GM12878 (cell line): ENCODE results near the gene PRSS50. TPM values are rescaled to one million over a fixed set of nuclear protein-coding genes. Genes with fewer than 3 reads are reported as not detected.

ENCODE experiments used
- ATAC-seq: fragments of 200-7000 bp; cut with Tn5 transposase; 3 replicates; pipeline ENCODE4 v1.9.1; 2020; ENCODE audit warnings: mild to moderate bottlenecking, moderate library complexity
- BruUV-seq: library from RNA; stranded (reverse); fragments of 400-500 nt; replicated peaks from 2 replicates; lab custom pipeline; 2021; lab: Mats Ljungman, UMichigan
- CTCF ChIA-PET: fragments of 300-600 bp; sonication (Branson Sonifier 250); formaldehyde crosslinking; extraction: SDS; loops from one replicate; lab custom pipeline; 2021; ENCODE audit warnings: inconsistent platforms; lab: Yijun Ruan, JAX
- POLR2A ChIA-PET: fragments of 350-600 bp; formaldehyde crosslinking; extraction: SDS; loops from one replicate; lab custom pipeline; 2021; ENCODE audit warnings: inconsistent platforms; lab: Charles Lee
- RAD21 ChIA-PET: fragments of 300-600 bp; sonication (Branson Sonifier 250); formaldehyde crosslinking; loops from one replicate; lab custom pipeline; 2023; ENCODE audit warnings: antibody characterized with exemption; ENCODE audit not compliant: unreplicated experiment; lab: Charles Lee
- SMC1A ChIA-PET: fragments of 300-600 bp; sonication (Branson Sonifier 250); formaldehyde crosslinking; loops from one replicate; lab custom pipeline; 2023; ENCODE audit not compliant: unreplicated experiment, uncharacterized antibody; lab: Charles Lee
- DNase-seq: peaks from one replicate; pipeline ENCODE4 v3.0.0-alpha.2; 2011; ENCODE audit warnings: low read depth, low spot score
- FAIRE-seq: peaks from 3 replicates; lab custom pipeline; 2011; peaks lifted over from hg19 to GRCh38; lab: Jason Lieb, UNC
- H2AFZ ChIP-seq: 2 replicates; pipeline ENCODE4 v1.6.0; 2011; ENCODE audit warnings: low read depth, low read length, control low read depth; ENCODE audit not compliant: control insufficient read depth
- H3K27ac ChIP-seq: 2 replicates; pipeline ENCODE4 v1.5.1; 2011; ENCODE audit warnings: control low read depth; ENCODE audit not compliant: control insufficient read depth, insufficient read depth
- H3K27me3 ChIP-seq, 2 experiments: replicated peaks in 1 of 2; 2 replicates each; pipeline versions ENCODE4 v1.6.0 to v1.6.1; 2011; ENCODE audit warnings: low read length in 1 of 2; ENCODE audit not compliant: control insufficient read depth in 2 of 2, insufficient read depth in 2 of 2
- H3K36me3 ChIP-seq, 2 experiments: 2 replicates each; pipeline ENCODE4 v1.5.1; 2011; ENCODE audit warnings: low read length in 1 of 2; ENCODE audit not compliant: control insufficient read depth in 2 of 2, insufficient read depth in 2 of 2
- H3K4me1 ChIP-seq: 2 replicates; pipeline ENCODE4 v1.6.1; 2011; ENCODE audit warnings: mild to moderate bottlenecking, low read length, moderate library complexity, mixed read lengths; ENCODE audit not compliant: control insufficient read depth, insufficient read depth
- H3K4me2 ChIP-seq: 2 replicates; pipeline ENCODE4 v1.6.0; 2011; ENCODE audit warnings: control low read depth; ENCODE audit not compliant: control insufficient read depth, insufficient read depth
- H3K4me3 ChIP-seq: fragments of 200-600 bp; sonication (generic); 2 replicates; pipeline ENCODE4 v1.5.1; 2016
- H3K79me2 ChIP-seq: 2 replicates; pipeline ENCODE4 v1.6.0; 2011; ENCODE audit warnings: low read length; ENCODE audit not compliant: control insufficient read depth, insufficient read depth
- H3K9ac ChIP-seq: 2 replicates; pipeline ENCODE4 v1.8.0; 2011; ENCODE audit warnings: low read length, control low read depth, mixed read lengths; ENCODE audit not compliant: control insufficient read depth, insufficient read depth
- H3K9me3 ChIP-seq: replicated peaks from 3 replicates; pipeline ENCODE4 v1.5.1; 2011; ENCODE audit warnings: mild to moderate bottlenecking, low read length; ENCODE audit not compliant: control insufficient read depth, insufficient read depth
- H4K20me1 ChIP-seq: 2 replicates; pipeline ENCODE4 v1.6.0; 2011; ENCODE audit not compliant: control insufficient read depth, insufficient read depth
- CBX5 ChIP-seq: sonication (generic); IDR thresholded peaks from 2 replicates; pipeline ENCODE4 v1.6.1; 2016; ENCODE audit warnings: low read depth, moderate library complexity, mild to moderate bottlenecking, inconsistent platforms
- FOXM1 ChIP-seq: IDR thresholded peaks from 2 replicates; pipeline ENCODE4 v1.6.1; 2012; ENCODE audit warnings: low read depth, mild to moderate bottlenecking, inconsistent platforms, low read length, moderate library complexity
- SMAD5 ChIP-seq: IDR thresholded peaks from 2 replicates; pipeline ENCODE4 v1.6.1; 2016; ENCODE audit warnings: antibody characterized with exemption, low read depth
- WGBS: methylation state at CpG from one replicate; pipeline ENCODE4 v1.1.6; 2016; ENCODE audit warnings: low lambda C conversion rate; ENCODE audit not compliant: insufficient replicate concordance, insufficient coverage; ENCODE audit errors: missing lambda C conversion rate; 5-methylcytosine and 5-hydroxymethylcytosine counted together
- in situ Hi-C: fragments of 300-500 bp; cut with MboI; formaldehyde crosslinking; loops from 9 replicates; pipeline ENCODE4 v1.14.3; 2018; ENCODE audit warnings: mixed read lengths
- intact Hi-C: fragments of 100-400 bp; cut with micrococcal nuclease; formaldehyde crosslinking; loops from one replicate; pipeline ENCODE4 v1.14.2; 2022; ENCODE audit not compliant: unreplicated experiment
- polyA plus RNA-seq, 11 experiments: library from polyadenylated mRNA; depleted of rRNA in 4 of 11; unstranded in 6 of 11; stranded (reverse) in 5 of 11; fragments of >200 nt; fragmentation: Nextera tagmentation in 4 of 11; fragmentation: Illumina TruSeq in 1 of 11; extraction: Ambion mirVana in 4 of 11; extraction: Trizol in 1 of 11; gene quantifications; 1 replicate in 1 of 11; 2 replicates in 10 of 11; pipeline versions ENCODE4 v1.2.1 to v1.2.3, GENCODE V29; 2011 to 2016; ENCODE audit warnings: inconsistent platforms in 2 of 11, missing spikeins in 2 of 11, low read depth in 1 of 11
- total RNA-seq, 4 experiments: library from RNA; depleted of rRNA in 3 of 4; stranded (reverse); fragments of >200 nt in 3 of 4; fragmentation: Illumina TruSeq in 1 of 4; extraction: Trizol in 1 of 4; gene quantifications; 2 replicates each; pipeline versions ENCODE4 v1.2.1 to v1.2.3, GENCODE V29; 2013 to 2021
- TF ChIP-seq, protein P1 (sequence below): IDR thresholded peaks from 2 replicates; pipeline ENCODE4 v1.6.1; 2011; ENCODE audit warnings: low read depth, low read length, improper control_type of control experiment, borderline replicate concordance

The PRSS50 gene
- total and polyA plus RNA-seq, 10 of the 15 experiments (the other 5 are each of a cell fraction or from before 2014, with no cell fraction given): 0.05 TPM; not detected in 9

DNA sequence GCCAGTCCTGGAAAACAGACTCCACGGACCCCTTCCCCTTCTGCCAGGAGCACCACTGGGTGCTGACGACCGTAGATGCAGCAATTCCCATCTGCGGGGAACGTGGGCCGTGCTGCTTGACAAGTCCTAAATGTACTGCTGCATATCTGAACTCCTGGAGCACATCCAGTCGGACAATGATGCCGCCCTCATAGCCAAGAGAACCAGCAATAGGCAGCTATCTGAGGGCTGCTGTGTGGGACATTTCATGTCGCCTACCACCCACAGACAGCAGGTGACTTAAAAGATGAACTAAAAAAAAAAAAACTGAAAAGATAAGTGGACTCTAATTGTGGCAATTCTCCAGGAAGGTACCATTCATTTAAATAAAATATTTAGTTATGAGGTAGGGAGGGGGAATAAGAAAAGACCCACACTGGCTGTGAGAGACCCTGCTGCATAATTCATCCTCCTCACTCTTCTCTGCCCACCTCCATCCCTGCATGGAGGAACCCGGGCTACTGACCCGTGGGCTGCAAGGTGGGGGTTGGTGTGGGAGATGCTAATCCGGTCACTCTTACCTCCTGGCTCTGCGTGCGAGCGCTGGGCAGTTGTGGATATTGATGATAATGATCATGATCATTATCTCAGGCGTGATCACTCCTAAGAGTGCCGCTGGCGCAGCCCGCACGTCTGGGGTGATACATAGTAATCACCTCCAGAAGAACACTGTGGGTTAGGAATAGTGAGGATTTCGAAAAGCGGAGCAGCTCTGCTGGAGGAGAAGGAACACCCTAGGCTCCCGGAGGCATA lies 52.5 kb downstream of the PRSS50 start:
- in situ Hi-C loops: no loop called here
- RAD21 ChIA-PET: no interaction called here
- peaks cover 0 to 3% of the 10 kb centered on the region in 2 experiments; a peak in 3 of 4 replicates for H3K27me3 ChIP-seq
- TF ChIP-seq, protein P1, sequence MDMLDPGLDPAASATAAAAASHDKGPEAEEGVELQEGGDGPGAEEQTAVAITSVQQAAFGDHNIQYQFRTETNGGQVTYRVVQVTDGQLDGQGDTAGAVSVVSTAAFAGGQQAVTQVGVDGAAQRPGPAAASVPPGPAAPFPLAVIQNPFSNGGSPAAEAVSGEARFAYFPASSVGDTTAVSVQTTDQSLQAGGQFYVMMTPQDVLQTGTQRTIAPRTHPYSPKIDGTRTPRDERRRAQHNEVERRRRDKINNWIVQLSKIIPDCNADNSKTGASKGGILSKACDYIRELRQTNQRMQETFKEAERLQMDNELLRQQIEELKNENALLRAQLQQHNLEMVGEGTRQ: no peak
- TF ChIP-seq FOXM1 (no peak), CBX5 (no peak), SMAD5 (no peak)
- TF ChIP-seq, all 136 proteins: peak for 0
- Histone ChIP-seq H3K4me2 (no peak overlapping the region), H3K9ac (no peak overlapping the region), H4K20me1 (no peaks in the 10 kb centered on the region; the same call in 1 of the 2 replicates), H3K79me2 (no peaks in the 10 kb centered on the region), H3K4me1 (no peaks in the 10 kb centered on the region), H3K27ac (no peak overlapping the region), H3K36me3 (no peaks in the 10 kb centered on the region), H3K9me3 (no peaks in the 10 kb centered on the region), H2AFZ (no peak overlapping the region), H3K4me3 (no peak overlapping the region)
- CTCF ChIA-PET: interaction anchor here (1.8 kb wide), 1 partner anchor 177 kb away, joined by 4 read pairs; no protein-coding TSS in a partner anchor
- intact Hi-C loops: no loop called here
- POLR2A ChIA-PET: no interaction called here
- no TSS peak for BruUV-seq
- SMC1A ChIA-PET: no interaction called here
- no peak for DNase-seq
- no peak for FAIRE-seq
- WGBS: 38% methylated on average over 23 of the region's 23 CpGs
- ATAC-seq: no peak
